ENCODE data around the gene DOCK6.

DNA sequence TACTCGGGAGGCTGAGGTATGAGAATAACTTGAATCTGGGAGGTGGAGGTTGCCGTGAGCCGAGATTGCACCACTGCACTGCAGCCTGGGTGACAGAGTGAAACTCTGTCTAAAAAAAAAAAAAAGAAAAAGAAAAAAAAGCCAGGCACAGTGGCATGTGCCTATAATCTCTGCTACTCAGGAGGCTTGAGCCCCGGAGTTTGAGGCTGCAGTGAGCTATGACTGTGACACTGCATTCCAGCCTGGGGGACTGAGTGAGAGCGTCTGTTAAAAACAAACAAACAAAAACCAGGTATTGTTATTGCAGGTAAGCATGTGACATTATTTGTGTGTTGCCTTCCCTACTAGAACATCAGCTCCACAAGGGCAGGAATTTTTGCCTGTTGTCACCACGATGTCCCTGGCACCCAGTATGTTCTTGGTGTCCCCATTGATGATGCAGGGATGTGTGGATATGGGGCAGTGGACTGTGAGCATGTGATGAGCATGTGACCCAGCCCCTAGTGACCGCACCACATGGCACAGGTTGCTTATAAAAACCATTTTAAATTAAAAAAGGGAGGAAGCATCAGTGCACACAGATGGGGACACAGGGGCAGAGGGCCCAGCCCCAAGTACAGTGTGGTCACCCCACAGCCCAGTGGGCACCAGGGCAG, 63.4 kb downstream of the DOCK6 start:
- TF ChIP-seq, protein P1, sequence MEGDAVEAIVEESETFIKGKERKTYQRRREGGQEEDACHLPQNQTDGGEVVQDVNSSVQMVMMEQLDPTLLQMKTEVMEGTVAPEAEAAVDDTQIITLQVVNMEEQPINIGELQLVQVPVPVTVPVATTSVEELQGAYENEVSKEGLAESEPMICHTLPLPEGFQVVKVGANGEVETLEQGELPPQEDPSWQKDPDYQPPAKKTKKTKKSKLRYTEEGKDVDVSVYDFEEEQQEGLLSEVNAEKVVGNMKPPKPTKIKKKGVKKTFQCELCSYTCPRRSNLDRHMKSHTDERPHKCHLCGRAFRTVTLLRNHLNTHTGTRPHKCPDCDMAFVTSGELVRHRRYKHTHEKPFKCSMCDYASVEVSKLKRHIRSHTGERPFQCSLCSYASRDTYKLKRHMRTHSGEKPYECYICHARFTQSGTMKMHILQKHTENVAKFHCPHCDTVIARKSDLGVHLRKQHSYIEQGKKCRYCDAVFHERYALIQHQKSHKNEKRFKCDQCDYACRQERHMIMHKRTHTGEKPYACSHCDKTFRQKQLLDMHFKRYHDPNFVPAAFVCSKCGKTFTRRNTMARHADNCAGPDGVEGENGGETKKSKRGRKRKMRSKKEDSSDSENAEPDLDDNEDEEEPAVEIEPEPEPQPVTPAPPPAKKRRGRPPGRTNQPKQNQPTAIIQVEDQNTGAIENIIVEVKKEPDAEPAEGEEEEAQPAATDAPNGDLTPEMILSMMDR (IDR thresholded peaks at IDR 0.05) = no peak
- no peak for TF ChIP-seq POLR2A (IDR thresholded peaks at IDR 0.05)

Measured in ovary (tissue), 3 donors.